Nephron progenitor cell (in vitro differentiated cells): ENCODE measurements around the gene GP1BB.
A peak's percentile ranks its signal among the peaks of the same experiment; 100 is the strongest.

Source experiments
- DNase-seq: peaks from one replicate; pipeline ENCODE4 v3.0.0; 2021
- H3K27ac Mint-ChIP-seq: 2 replicates; pipeline ENCODE4 v1.8.0; 2021; ENCODE audit warnings: mild to moderate bottlenecking, moderate library complexity, mixed read lengths
- H3K27me3 Mint-ChIP-seq: 2 replicates; pipeline ENCODE4 v1.8.0; 2021; ENCODE audit warnings: mild to moderate bottlenecking, low read depth, mixed read lengths; ENCODE audit not compliant: poor library complexity
- H3K36me3 Mint-ChIP-seq: 2 replicates; pipeline ENCODE4 v1.8.0; 2021; ENCODE audit warnings: low read depth, mixed read lengths
- H3K4me1 Mint-ChIP-seq: 2 replicates; pipeline ENCODE4 v1.8.0; 2021; ENCODE audit warnings: mixed read lengths
- H3K4me3 Mint-ChIP-seq: 2 replicates; pipeline ENCODE4 v1.8.0; 2021; ENCODE audit warnings: mild to moderate bottlenecking, moderate library complexity, mixed read lengths
- H3K9me3 Mint-ChIP-seq: 2 replicates; pipeline ENCODE4 v1.8.0; 2021; ENCODE audit warnings: mild to moderate bottlenecking, moderate library complexity, mixed read lengths
- TF ChIP-seq, protein P1 (sequence below): fragments of 200-600 bp; sonication (generic); IDR thresholded peaks from 2 replicates; pipeline ENCODE4 v1.5.0; 2021; ENCODE audit warnings: antibody characterized with exemption

GP1BB gene

DNA sequence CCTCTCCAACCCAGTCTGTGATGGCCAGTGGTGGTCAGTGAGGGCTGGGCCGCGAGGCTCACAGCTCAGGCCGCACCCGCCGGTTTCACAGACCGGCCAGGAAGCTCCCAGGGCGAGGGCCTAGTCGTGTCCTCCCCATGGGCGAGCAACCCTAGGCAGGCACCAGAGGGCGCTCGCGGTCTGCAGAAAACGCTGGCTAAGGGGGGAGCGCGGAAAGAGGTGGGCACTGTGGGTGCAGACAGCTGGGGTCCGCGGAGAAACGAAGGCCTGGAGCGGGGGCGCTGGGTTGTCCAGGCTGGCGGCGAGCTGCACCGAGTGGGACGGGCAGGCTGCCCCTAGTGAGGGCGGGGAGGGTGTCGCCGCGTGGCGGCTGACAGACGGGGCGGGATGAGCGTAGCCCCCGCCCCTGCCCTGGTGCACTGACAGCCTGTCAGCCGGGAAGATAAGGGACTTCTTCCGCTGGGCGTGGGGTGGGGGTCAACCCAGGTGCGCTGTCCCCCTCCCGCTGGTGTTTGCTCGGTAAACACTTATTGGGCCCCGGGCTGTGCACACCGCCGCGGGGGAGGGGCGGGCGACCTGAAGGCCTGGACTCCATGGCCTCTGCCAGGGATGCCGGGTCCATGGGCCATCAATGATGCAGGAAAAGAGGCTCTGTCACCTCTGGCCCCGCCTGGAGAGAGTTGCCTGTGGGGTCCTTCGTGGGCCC is 7.5 kb downstream of the GP1BB start:
- H3K4me1 Mint-ChIP-seq = peaks cover 10% of the 10 kb centered on the region
- peak; percentile 96 for DNase-seq
- H3K36me3 Mint-ChIP-seq = no peaks in the 10 kb centered on the region
- H3K27ac Mint-ChIP-seq = no peak overlapping the region
- peaks cover 91% of the 10 kb centered on the region for H3K27me3 Mint-ChIP-seq
- peaks cover 11% of the 10 kb centered on the region for H3K9me3 Mint-ChIP-seq
- no peak overlapping the region for H3K4me3 Mint-ChIP-seq
- TF ChIP-seq, protein P1, sequence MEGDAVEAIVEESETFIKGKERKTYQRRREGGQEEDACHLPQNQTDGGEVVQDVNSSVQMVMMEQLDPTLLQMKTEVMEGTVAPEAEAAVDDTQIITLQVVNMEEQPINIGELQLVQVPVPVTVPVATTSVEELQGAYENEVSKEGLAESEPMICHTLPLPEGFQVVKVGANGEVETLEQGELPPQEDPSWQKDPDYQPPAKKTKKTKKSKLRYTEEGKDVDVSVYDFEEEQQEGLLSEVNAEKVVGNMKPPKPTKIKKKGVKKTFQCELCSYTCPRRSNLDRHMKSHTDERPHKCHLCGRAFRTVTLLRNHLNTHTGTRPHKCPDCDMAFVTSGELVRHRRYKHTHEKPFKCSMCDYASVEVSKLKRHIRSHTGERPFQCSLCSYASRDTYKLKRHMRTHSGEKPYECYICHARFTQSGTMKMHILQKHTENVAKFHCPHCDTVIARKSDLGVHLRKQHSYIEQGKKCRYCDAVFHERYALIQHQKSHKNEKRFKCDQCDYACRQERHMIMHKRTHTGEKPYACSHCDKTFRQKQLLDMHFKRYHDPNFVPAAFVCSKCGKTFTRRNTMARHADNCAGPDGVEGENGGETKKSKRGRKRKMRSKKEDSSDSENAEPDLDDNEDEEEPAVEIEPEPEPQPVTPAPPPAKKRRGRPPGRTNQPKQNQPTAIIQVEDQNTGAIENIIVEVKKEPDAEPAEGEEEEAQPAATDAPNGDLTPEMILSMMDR = peak; percentile 90

DNA sequence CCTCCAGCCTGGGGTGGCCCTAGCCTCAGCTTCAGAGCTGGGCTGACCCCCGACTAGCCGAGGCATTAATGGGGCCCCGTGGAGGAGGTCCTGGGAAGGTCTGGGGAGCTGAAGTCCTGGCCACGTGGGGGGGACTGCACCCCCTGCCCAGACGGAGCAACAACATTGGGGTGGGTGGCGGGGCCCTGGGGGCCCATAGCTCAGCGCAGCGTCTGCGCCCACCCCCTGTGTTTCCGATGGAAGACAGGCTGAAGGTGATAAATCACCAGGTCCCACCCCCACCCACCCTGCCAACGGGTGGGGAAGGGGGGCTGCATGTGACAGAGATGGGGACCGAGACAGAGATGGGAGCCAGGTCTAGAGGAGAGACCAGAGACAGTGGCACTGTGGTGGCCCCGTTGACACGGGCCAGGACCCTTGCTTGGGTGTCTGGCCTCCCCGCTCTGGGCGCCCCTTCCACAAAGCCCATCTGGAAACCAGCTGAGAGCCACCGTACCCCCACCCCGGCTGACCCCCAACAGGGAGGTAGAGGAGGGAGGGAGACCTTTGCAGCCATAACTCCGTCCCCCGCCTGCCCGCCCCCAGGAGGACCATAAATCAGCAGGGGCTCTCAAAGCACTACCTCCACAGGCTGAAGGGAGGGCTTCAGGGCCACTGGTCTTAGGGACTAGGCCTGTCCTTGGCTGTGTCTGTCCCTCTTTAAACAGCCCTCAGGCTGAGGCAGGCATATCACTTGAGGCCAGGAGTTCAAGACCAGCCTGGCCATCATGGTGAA is 8.2 kb downstream of the GP1BB start:
- peaks cover 17% of the 10 kb centered on the region for H3K4me1 Mint-ChIP-seq
- peaks cover 83% of the 10 kb centered on the region for H3K27me3 Mint-ChIP-seq
- TF ChIP-seq, protein P1 = no peak
- H3K36me3 Mint-ChIP-seq = no peaks in the 10 kb centered on the region
- no peak overlapping the region for H3K4me3 Mint-ChIP-seq
- peaks cover 11% of the 10 kb centered on the region for H3K9me3 Mint-ChIP-seq
- peak; percentile 71 for DNase-seq
- H3K27ac Mint-ChIP-seq = no peak overlapping the region

DNA sequence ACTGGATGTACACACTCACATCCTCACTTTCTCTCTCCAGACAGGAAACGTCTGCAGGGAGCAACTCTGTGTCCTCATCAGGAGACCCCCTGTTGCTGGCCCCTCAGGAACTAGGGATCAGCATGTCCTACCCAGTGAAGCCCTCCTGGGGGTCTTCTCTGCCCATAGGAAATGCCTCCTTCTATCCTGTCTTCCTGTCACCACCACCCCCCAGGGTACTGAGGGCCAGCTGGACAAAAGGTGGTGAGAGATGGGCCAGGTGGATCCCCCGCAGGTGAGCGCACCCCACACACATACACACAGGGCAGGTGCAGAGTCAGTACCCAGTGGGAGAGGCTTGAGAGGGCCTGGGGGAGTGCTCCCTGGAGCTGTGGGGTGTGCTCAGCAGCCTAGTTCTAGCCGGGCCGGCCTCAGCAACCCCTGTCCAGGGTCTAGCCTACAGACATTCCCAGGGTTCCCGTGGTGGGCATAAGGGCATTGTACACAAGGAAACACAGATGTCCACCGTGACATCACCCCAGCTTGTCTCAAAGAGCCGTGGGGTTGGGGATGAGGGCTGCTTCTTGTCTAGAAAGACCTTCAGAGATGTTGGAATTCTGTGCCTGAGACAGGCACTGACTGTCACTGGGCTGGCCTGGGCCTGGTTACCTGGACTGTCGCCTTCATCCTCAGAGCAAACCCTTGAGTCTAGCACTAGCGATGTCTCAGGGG is 9.2 kb downstream of the GP1BB start:
- Mint-ChIP-seq H3K27me3 (peaks cover 73% of the 10 kb centered on the region), H3K27ac (no peak overlapping the region), H3K4me1 (peaks cover 23% of the 10 kb centered on the region), H3K36me3 (no peaks in the 10 kb centered on the region), H3K4me3 (no peak overlapping the region), H3K9me3 (peaks cover 3% of the 10 kb centered on the region)
- TF ChIP-seq, protein P1 = no peak
- no peak for DNase-seq

DNA sequence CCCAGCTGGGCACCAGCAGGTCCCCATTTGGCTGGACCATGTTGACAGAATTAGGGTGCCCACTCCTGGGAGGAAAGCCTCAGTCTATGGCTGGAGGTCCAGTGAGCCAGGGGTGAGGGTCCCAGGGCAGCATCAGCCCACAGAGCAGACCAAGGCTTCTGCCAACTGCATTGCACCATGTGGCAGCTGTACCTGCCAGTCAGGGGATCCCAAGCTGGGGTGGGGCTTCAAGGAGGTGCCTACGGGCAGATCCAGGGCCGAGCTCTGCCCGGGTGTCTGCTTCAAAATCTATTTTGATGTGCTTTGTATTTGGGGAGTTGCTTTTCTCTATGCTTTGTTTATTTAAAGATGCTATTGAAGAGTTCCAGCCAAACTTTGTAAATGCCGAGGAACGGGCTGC is 10.4 kb downstream of the GP1BB start:
- Mint-ChIP-seq H3K36me3 (no peaks in the 10 kb centered on the region), H3K27me3 (peaks cover 65% of the 10 kb centered on the region), H3K4me1 (peaks cover 35% of the 10 kb centered on the region), H3K9me3 (no peaks in the 10 kb centered on the region), H3K4me3 (no peak overlapping the region), H3K27ac (no peak overlapping the region)
- DNase-seq = no peak
- TF ChIP-seq, protein P1 = no peak

DNA sequence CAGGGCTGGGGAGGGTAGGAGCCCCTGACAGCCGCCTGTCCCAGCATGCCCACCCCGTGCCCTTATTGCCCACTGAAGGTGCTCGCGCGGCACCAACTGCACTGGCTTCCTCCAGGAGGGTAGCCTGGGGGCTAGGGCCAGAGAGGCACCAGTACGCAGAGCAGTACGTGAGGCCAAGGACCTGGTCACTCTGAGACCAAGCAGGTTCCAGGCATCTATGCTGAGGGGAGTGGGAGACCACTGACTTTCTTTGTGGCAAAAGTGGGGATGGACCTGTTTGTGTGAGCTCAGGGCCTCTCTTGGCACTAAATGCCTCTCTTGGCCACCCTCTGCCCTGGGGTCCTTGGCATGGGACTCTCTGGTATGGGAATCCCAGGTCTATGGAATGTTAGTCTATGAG is 10.8 kb downstream of the GP1BB start:
- Mint-ChIP-seq H3K9me3 (no peaks in the 10 kb centered on the region), H3K4me1 (peaks cover 40% of the 10 kb centered on the region), H3K36me3 (no peaks in the 10 kb centered on the region), H3K27me3 (peaks cover 61% of the 10 kb centered on the region), H3K4me3 (no peak overlapping the region), H3K27ac (no peak overlapping the region)
- TF ChIP-seq, protein P1 = no peak
- DNase-seq = no peak
